Measurements from ENCODE around the gene DAAM1. TPM values are rescaled to one million over a fixed set of nuclear protein-coding genes. Genes with fewer than 3 reads are reported as not detected.

Gene DAAM1
- polyA plus RNA-seq, 1 experiment, result 9.8 TPM

- Histone ChIP-seq H3K9me3 (ENCODE audit: control insufficient read depth, insufficient read depth, low read length) (no peaks in the 10 kb centered on the region), H3K27ac (ENCODE audit: low read depth, low read length) (no peak overlapping the region), H3K27me3 (ENCODE audit: control insufficient read depth, insufficient read depth, low read length) (no peaks in the 10 kb centered on the region), H3K4me3 (ENCODE audit: low read depth, low read length) (no peak overlapping the region)
- CTCF ChIA-PET, result interaction anchor here (1.0 kb wide), 1 partner anchor 57 kb away, joined by 3 read pairs; no protein-coding TSS in a partner anchor
- TF ChIP-seq CTCF (IDR thresholded peaks at IDR 0.05; ENCODE audit: low read depth, low read length), result no peak
- POLR2A ChIA-PET, result no interaction called here
- DNase-seq (ENCODE audit: low read depth, low spot score), result no peak
Observed at GRCh38 chr14:59249029-59249428, 60.6 kb downstream of the DAAM1 start.

GRCh38 chr14:59251811-59252771 is 63.6 kb downstream of the DAAM1 start:
- no peak overlapping the region for H3K4me3 ChIP-seq (ENCODE audit: low read depth, low read length)
- H3K9me3 ChIP-seq (ENCODE audit: control insufficient read depth, insufficient read depth, low read length), result no peaks in the 10 kb centered on the region
- no peaks in the 10 kb centered on the region for H3K27me3 ChIP-seq (ENCODE audit: control insufficient read depth, insufficient read depth, low read length)
- CTCF ChIA-PET, result interaction anchor here (0.7 to 0.8 kb wide), 3 partner anchors 192 to 613 kb away, joined by 3 to 5 read pairs (median 4); no protein-coding TSS in a partner anchor
- TF ChIP-seq CTCF (IDR thresholded peaks at IDR 0.05; ENCODE audit: low read depth, low read length), result no peak
- POLR2A ChIA-PET, result no interaction called here
- no peak overlapping the region for H3K27ac ChIP-seq (ENCODE audit: low read depth, low read length)
- DNase-seq (ENCODE audit: low read depth, low spot score), result no peak

DNA sequence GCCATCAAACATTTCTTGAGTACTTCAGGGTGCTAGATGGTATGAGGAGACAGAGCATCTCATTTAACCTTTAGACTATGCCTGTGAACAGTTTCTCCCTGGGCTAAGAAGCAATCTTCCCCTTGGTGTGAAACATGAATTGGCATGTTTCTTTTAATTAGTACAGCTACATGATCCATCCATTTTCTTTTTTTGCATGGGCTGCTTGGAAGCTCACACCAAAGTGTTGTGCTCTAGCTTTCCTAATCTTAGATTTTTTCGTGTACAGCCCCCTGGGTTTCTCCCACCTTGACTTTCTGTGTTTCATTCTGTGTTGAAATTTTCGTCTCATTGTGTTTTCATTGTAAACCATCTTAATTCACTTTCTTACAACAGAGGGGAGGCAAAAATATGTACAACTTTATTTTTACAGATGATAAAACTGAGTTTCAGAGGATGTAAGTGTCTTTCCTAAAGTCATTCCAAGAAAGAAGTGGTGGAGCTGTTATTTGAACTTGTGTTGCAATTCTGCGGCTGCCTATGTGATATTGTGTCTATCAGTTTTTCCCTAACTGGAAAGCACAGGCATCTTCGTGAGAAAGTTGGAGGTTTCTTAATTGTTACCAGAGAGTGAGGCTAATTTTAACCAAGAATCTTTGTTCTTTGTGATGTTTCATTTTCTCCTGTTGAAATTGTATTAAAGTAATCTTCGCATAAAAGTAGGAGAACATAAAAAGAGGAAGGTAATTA is 64.5 kb downstream of the DAAM1 start:
- CTCF ChIA-PET, result no interaction called here
- Histone ChIP-seq H3K27me3 (ENCODE audit: control insufficient read depth, insufficient read depth, low read length) (no peaks in the 10 kb centered on the region), H3K27ac (ENCODE audit: low read depth, low read length) (no peak overlapping the region), H3K4me3 (ENCODE audit: low read depth, low read length) (no peak overlapping the region), H3K9me3 (ENCODE audit: control insufficient read depth, insufficient read depth, low read length) (no peaks in the 10 kb centered on the region)
- POLR2A ChIA-PET, result no interaction called here
- no peak for DNase-seq (ENCODE audit: low read depth, low spot score)
- TF ChIP-seq CTCF (IDR thresholded peaks at IDR 0.05; ENCODE audit: low read depth, low read length), result no peak

DNA sequence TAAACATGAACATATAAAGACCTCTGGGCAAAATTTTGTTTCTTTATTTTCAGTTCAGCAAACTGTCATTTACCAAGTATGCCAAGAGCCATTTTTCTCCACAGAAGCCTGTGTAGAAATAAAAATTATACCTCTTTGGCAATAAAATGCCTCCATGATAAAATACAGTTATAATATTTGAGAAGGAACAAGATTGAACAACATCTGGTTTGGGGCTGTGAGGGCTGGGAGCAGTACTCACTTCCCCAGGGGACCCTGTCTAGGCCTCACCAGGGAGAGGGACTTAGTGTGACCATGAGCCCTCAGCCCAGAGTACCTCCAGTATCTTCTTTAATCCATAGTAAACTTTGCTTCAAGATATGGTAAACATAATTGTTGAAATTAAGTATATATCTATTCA is 65.1 kb downstream of the DAAM1 start:
- Histone ChIP-seq H3K27ac (ENCODE audit: low read depth, low read length) (no peak overlapping the region), H3K27me3 (ENCODE audit: control insufficient read depth, insufficient read depth, low read length) (no peaks in the 10 kb centered on the region), H3K9me3 (ENCODE audit: control insufficient read depth, insufficient read depth, low read length) (no peaks in the 10 kb centered on the region), H3K4me3 (ENCODE audit: low read depth, low read length) (no peak overlapping the region)
- POLR2A ChIA-PET, result no interaction called here
- TF ChIP-seq CTCF (IDR thresholded peaks at IDR 0.05; ENCODE audit: low read depth, low read length), result no peak
- CTCF ChIA-PET, result no interaction called here
- no peak for DNase-seq (ENCODE audit: low read depth, low spot score)

Data from AG04450 (cell line).